NCI-H2029 treated with DMSO at 0.1 percent for 48 hours (cell line): Measurements from ENCODE around the gene MAFB.

ENCODE experiments used
- DNase-seq: peaks from one replicate; lab custom pipeline; 2025; lab: John Stamatoyannopoulos, UW

MAFB gene

GRCh38 chr20:40659567-40659966 is 29.5 kb downstream of the MAFB start:
- DNase-seq = no peak

- no peak for DNase-seq
Measured at GRCh38 chr20:40658509-40658908, 30.5 kb downstream of the MAFB start.

- no peak for DNase-seq
Measured at GRCh38 chr20:40657526-40657925, 31.5 kb downstream of the MAFB start.

GRCh38 chr20:40655451-40655850 is 33.6 kb downstream of the MAFB start:
- no peak for DNase-seq

GRCh38 chr20:40654876-40655275 is 34.2 kb downstream of the MAFB start:
- no peak for DNase-seq

GRCh38 chr20:40652441-40652987 is 36.5 kb downstream of the MAFB start:
- no peak for DNase-seq

- DNase-seq = no peak
Measured at GRCh38 chr20:40651151-40651550, 37.9 kb downstream of the MAFB start.

- no peak for DNase-seq
Measured at GRCh38 chr20:40650707-40651106, 38.3 kb downstream of the MAFB start.

- DNase-seq = no peak
Measured at GRCh38 chr20:40648210-40649072, 40.6 kb downstream of the MAFB start.

- DNase-seq = no peak
Measured at GRCh38 chr20:40646813-40647212, 42.2 kb downstream of the MAFB start.

GRCh38 chr20:40646361-40646760 is 42.7 kb downstream of the MAFB start:
- peak; percentile 52 for DNase-seq

GRCh38 chr20:40644863-40645262 is 44.2 kb downstream of the MAFB start:
- DNase-seq = no peak

GRCh38 chr20:40643891-40644290 is 45.1 kb downstream of the MAFB start:
- DNase-seq = no peak

GRCh38 chr20:40641809-40642208 is 47.2 kb downstream of the MAFB start:
- no peak for DNase-seq

GRCh38 chr20:40641202-40641601 is 47.8 kb downstream of the MAFB start:
- DNase-seq = no peak

GRCh38 chr20:40640667-40641066 is 48.4 kb downstream of the MAFB start:
- DNase-seq = no peak

- no peak for DNase-seq
Measured at GRCh38 chr20:40639676-40640355, 49.2 kb downstream of the MAFB start.

- no peak for DNase-seq
Measured at GRCh38 chr20:40639132-40639531, 49.9 kb downstream of the MAFB start.

- DNase-seq = no peak
Measured at GRCh38 chr20:40638414-40638813, 50.6 kb downstream of the MAFB start.

GRCh38 chr20:40637176-40637575 is 51.9 kb downstream of the MAFB start:
- DNase-seq = no peak

- DNase-seq = no peak
Measured at GRCh38 chr20:40636486-40636885, 52.5 kb downstream of the MAFB start.

GRCh38 chr20:40635971-40636370 is 53.1 kb downstream of the MAFB start:
- DNase-seq = no peak
